Large intestine (tissue), 12 donors: ENCODE results near the gene STAM2. TPM values are rescaled to one million over a fixed set of nuclear protein-coding genes. Genes with fewer than 3 reads are reported as not detected.

Experiments
- DNase-seq, 2 donors: peaks; one replicate each; pipeline versions ENCODE4 v3.0.0 to v3.0.0-alpha.2; 2013
- H3K27ac ChIP-seq: one replicate; pipeline ENCODE4 v1.5.1; 2013; ENCODE audit warnings: low read length
- H3K27me3 ChIP-seq: 2 replicates; pipeline ENCODE4 v1.6.1; 2013; ENCODE audit warnings: low read length; ENCODE audit not compliant: control insufficient read depth, insufficient read depth
- H3K36me3 ChIP-seq: 2 replicates; pipeline ENCODE4 v1.6.1; 2013; ENCODE audit warnings: low read length; ENCODE audit not compliant: control insufficient read depth, insufficient read depth
- H3K4me1 ChIP-seq: one replicate; pipeline ENCODE4 v1.6.1; 2013; ENCODE audit warnings: low read length; ENCODE audit not compliant: control insufficient read depth, insufficient read depth
- H3K4me3 ChIP-seq: one replicate; pipeline ENCODE4 v1.5.1; 2013; ENCODE audit warnings: low read length
- H3K9me3 ChIP-seq: one replicate; pipeline ENCODE4 v1.6.1; 2013; ENCODE audit warnings: mild to moderate bottlenecking, low read depth, low read length, moderate library complexity; ENCODE audit not compliant: control insufficient read depth
- WGBS: methylation state at CpG from one replicate; pipeline ENCODE4 v1.1.5; 2013; ENCODE audit warnings: low lambda C conversion rate; ENCODE audit not compliant: insufficient coverage; 5-methylcytosine and 5-hydroxymethylcytosine counted together
- long read RNA-seq, 11 donors: transcript quantifications; one replicate each; lab custom pipeline, GENCODE V29; 2026
- polyA plus RNA-seq: library from polyadenylated mRNA; unstranded; fragments of 120-200 nt; gene quantifications from one replicate; pipeline ENCODE4 v1.2.1, GENCODE V29; 2013

Gene STAM2
- 29.6 TPM for polyA plus RNA-seq
- long read RNA-seq, donor 1, full-length matches to known transcripts, result 9 of 9 reads
- long read RNA-seq, donor 1, partial matches to known transcripts, result 0 of 9 reads
- long read RNA-seq, donor 1, other reads (novel, unspliced or antisense), result 0 of 9 reads
- long read RNA-seq, donor 2, full-length matches to known transcripts, result 5 of 5 reads
- long read RNA-seq, donor 2, partial matches to known transcripts, result 0 of 5 reads
- long read RNA-seq, donor 2, other reads (novel, unspliced or antisense), result 0 of 5 reads
- long read RNA-seq, donor 3, result 0 reads
- long read RNA-seq, donor 4, full-length matches to known transcripts, result 1 of 1 reads
- long read RNA-seq, donor 4, partial matches to known transcripts, result 0 of 1 reads
- long read RNA-seq, donor 4, other reads (novel, unspliced or antisense), result 0 of 1 reads
- long read RNA-seq, donor 5, full-length matches to known transcripts, result 7 of 7 reads
- long read RNA-seq, donor 5, partial matches to known transcripts, result 0 of 7 reads
- long read RNA-seq, donor 5, other reads (novel, unspliced or antisense), result 0 of 7 reads
- long read RNA-seq, donor 6, full-length matches to known transcripts, result 6 of 12 reads
- long read RNA-seq, donor 6, partial matches to known transcripts, result 0 of 12 reads
- long read RNA-seq, donor 6, other reads (novel, unspliced or antisense), result 6 of 12 reads
- long read RNA-seq, donor 7, full-length matches to known transcripts, result 3 of 3 reads
- long read RNA-seq, donor 7, partial matches to known transcripts, result 0 of 3 reads
- long read RNA-seq, donor 7, other reads (novel, unspliced or antisense), result 0 of 3 reads
- long read RNA-seq, donor 8, partial matches to known transcripts, result 0 of 7 reads
- long read RNA-seq, donor 8, other reads (novel, unspliced or antisense), result 0 of 7 reads
- long read RNA-seq, donor 9, full-length matches to known transcripts, result 5 of 5 reads
- long read RNA-seq, donor 9, partial matches to known transcripts, result 0 of 5 reads
- long read RNA-seq, donor 9, other reads (novel, unspliced or antisense), result 0 of 5 reads
- long read RNA-seq, donor 10, full-length matches to known transcripts, result 7 of 7 reads
- long read RNA-seq, donor 10, partial matches to known transcripts, result 0 of 7 reads
- long read RNA-seq, donor 10, other reads (novel, unspliced or antisense), result 0 of 7 reads
- long read RNA-seq, donor 11, full-length matches to known transcripts, result 3 of 3 reads
- long read RNA-seq, donor 11, partial matches to known transcripts, result 0 of 3 reads
- long read RNA-seq, donor 11, other reads (novel, unspliced or antisense), result 0 of 3 reads

GRCh38 chr2:152175368-152176112, at the start of gene STAM2:
Gene STAM2, minus strand, starts transcription at chr2:152175763. Its CDS starts 121 bp downstream, at chr2:152175642.
- Histone ChIP-seq H3K36me3 (no peaks in the 10 kb centered on the region), H3K4me3 (peak within 1 kb of the TSS; percentile 96), H3K27me3 (no peaks in the 10 kb centered on the region), H3K4me1 (peaks cover 11% of the 10 kb centered on the region), H3K27ac (peak within 1 kb of the TSS; percentile 96), H3K9me3 (no peaks in the 10 kb centered on the region)
- no CpG with 5 or more reads among the region's 72 CpGs for WGBS
- peak; percentile 91 to 97 for DNase-seq

GRCh38 chr2:152223977-152224376, 48.4 kb upstream of the STAM2 start:
- no peak overlapping the region for H3K4me3 ChIP-seq
- peak in 1 of 2 donors; percentile 14 for DNase-seq
- H3K27me3 ChIP-seq, result peaks cover 3% of the 10 kb centered on the region
- no CpG with 5 or more reads among the region's 2 CpGs for WGBS
- no peak overlapping the region for H3K27ac ChIP-seq
- no peaks in the 10 kb centered on the region for H3K4me1 ChIP-seq
- no peaks in the 10 kb centered on the region for H3K36me3 ChIP-seq
- H3K9me3 ChIP-seq, result no peaks in the 10 kb centered on the region

GRCh38 chr2:152222975-152223637, 47.5 kb upstream of the STAM2 start:
- H3K4me3 ChIP-seq, result no peak overlapping the region
- peaks cover 5% of the 10 kb centered on the region for H3K27me3 ChIP-seq
- peak; percentile 50 to 81 for DNase-seq
- WGBS, result 66% methylated on average over 2 of the region's 7 CpGs
- no peaks in the 10 kb centered on the region for H3K36me3 ChIP-seq
- H3K27ac ChIP-seq, result no peak overlapping the region
- H3K4me1 ChIP-seq, result no peaks in the 10 kb centered on the region
- H3K9me3 ChIP-seq, result no peaks in the 10 kb centered on the region

- no peaks in the 10 kb centered on the region for H3K4me1 ChIP-seq
- H3K4me3 ChIP-seq, result no peak overlapping the region
- WGBS, result no CpG with 5 or more reads among the region's 3 CpGs
- H3K27ac ChIP-seq, result no peak overlapping the region
- no peaks in the 10 kb centered on the region for H3K36me3 ChIP-seq
- peaks cover 3% of the 10 kb centered on the region for H3K27me3 ChIP-seq
- H3K9me3 ChIP-seq, result no peaks in the 10 kb centered on the region
- peak; percentile 28 to 31 for DNase-seq
Measured at GRCh38 chr2:152221839-152222238, 46.3 kb upstream of the STAM2 start.

GRCh38 chr2:152219077-152219828, 43.7 kb upstream of the STAM2 start:
- Histone ChIP-seq H3K27me3 (peaks cover 3% of the 10 kb centered on the region), H3K9me3 (no peaks in the 10 kb centered on the region), H3K27ac (no peak overlapping the region), H3K36me3 (no peaks in the 10 kb centered on the region), H3K4me3 (no peak overlapping the region), H3K4me1 (no peaks in the 10 kb centered on the region)
- no peak for DNase-seq
- WGBS, result 90% methylated on average over 2 of the region's 4 CpGs

- no CpG with 5 or more reads among the region's 2 CpGs for WGBS
- Histone ChIP-seq H3K27ac (no peak overlapping the region), H3K4me3 (no peak overlapping the region), H3K9me3 (no peaks in the 10 kb centered on the region), H3K4me1 (no peaks in the 10 kb centered on the region), H3K36me3 (no peaks in the 10 kb centered on the region), H3K27me3 (peaks cover 2% of the 10 kb centered on the region)
- no peak for DNase-seq
Measured at GRCh38 chr2:152201466-152201830, 25.9 kb upstream of the STAM2 start.

- WGBS, result 100% methylated on average over 3 of the region's 9 CpGs
- DNase-seq, result peak in 1 of 2 donors; percentile 5
- no peak overlapping the region for H3K27ac ChIP-seq
- peaks cover 2% of the 10 kb centered on the region for H3K27me3 ChIP-seq
- H3K4me1 ChIP-seq, result no peaks in the 10 kb centered on the region
- no peaks in the 10 kb centered on the region for H3K9me3 ChIP-seq
- no peak overlapping the region for H3K4me3 ChIP-seq
- H3K36me3 ChIP-seq, result no peaks in the 10 kb centered on the region
Measured at GRCh38 chr2:152200565-152201465, 25.3 kb upstream of the STAM2 start.

- Histone ChIP-seq H3K27ac (no peak overlapping the region), H3K27me3 (peaks cover 2% of the 10 kb centered on the region), H3K4me1 (no peaks in the 10 kb centered on the region), H3K4me3 (no peak overlapping the region), H3K36me3 (no peaks in the 10 kb centered on the region), H3K9me3 (no peaks in the 10 kb centered on the region)
- DNase-seq, result no peak
- WGBS, result 85% methylated on average over 4 of the region's 4 CpGs
Measured at GRCh38 chr2:152200101-152200500, 24.5 kb upstream of the STAM2 start.
